SK-N-SH (cell line): Measurements from ENCODE around the gene DCDC2. TPM values are rescaled to one million over a fixed set of nuclear protein-coding genes. Genes with fewer than 3 reads are reported as not detected.
"Not testable (repeated sequence)": the region's sequence is repeated elsewhere in the genome, so short reads cannot be mapped to it uniquely, and the experiment has no call there.

Experiments
- CTCF ChIA-PET: fragments of 300-600, 350-600 bp; formaldehyde crosslinking; extraction: SDS; loops from one replicate; lab custom pipeline; 2021; lab: Yijun Ruan, JAX
- POLR2A ChIA-PET: fragments of 350-600 bp; sonication (Branson Sonifier 250); formaldehyde crosslinking; extraction: SDS; loops from one replicate; lab custom pipeline; 2020; ENCODE audit warnings: antibody characterized with exemption, inconsistent platforms; lab: Yijun Ruan, JAX
- DNase-seq: peaks from one replicate; pipeline ENCODE4 v3.0.0; 2012
- H2AFZ ChIP-seq: fragments of 200-600 bp; sonication (generic); 2 replicates; pipeline ENCODE4 v1.8.1; 2016; ENCODE audit warnings: antibody characterized with exemption, mild to moderate bottlenecking, low read depth
- H3F3A ChIP-seq: fragments of 200-600 bp; sonication (generic); replicated peaks from 2 replicates; pipeline ENCODE3; 2016; ENCODE audit warnings: antibody characterized with exemption, mild to moderate bottlenecking; ENCODE audit not compliant: insufficient read depth
- H3K27ac ChIP-seq, 2 experiments: fragments of 200-500 bp in 1 of 2; fragments of 200-600 bp in 1 of 2; sonication (Bioruptor generic) in 1 of 2; sonication (generic), shearing (Covaris generic) in 1 of 2; 2 replicates each; pipeline versions ENCODE4 v1.5.1 to v1.6.1; 2014 to 2016; ENCODE audit warnings: low read depth in 2 of 2, inconsistent platforms in 1 of 2, low read length in 1 of 2, mild to moderate bottlenecking in 1 of 2, mixed read lengths in 1 of 2
- H3K27me3 ChIP-seq: fragments of 200-600 bp; sonication (generic), shearing (Covaris generic); 2 replicates; pipeline ENCODE4 v1.6.1; 2016; ENCODE audit warnings: mixed run types; ENCODE audit not compliant: insufficient read depth
- H3K36me3 ChIP-seq, 2 experiments: fragments of 200-500 bp in 1 of 2; fragments of 200-600 bp in 1 of 2; sonication (Bioruptor generic) in 1 of 2; sonication (generic) in 1 of 2; replicated peaks in 1 of 2; 2 replicates each; pipeline versions ENCODE3 to v1.5.1; 2014 to 2016; ENCODE audit warnings: low read length in 1 of 2, mild to moderate bottlenecking in 1 of 2; ENCODE audit not compliant: insufficient read depth in 2 of 2, control insufficient read depth in 1 of 2
- H3K4me1 ChIP-seq, 2 experiments: fragments of 200-500 bp in 1 of 2; fragments of 200-600 bp in 1 of 2; sonication (Bioruptor generic) in 1 of 2; sonication (generic), shearing (Covaris generic) in 1 of 2; 2 replicates each; pipeline versions ENCODE4 v1.5.1 to v1.6.1; 2014 to 2016; ENCODE audit warnings: low read depth in 1 of 2, low read length in 1 of 2, mixed run types in 1 of 2; ENCODE audit not compliant: insufficient read depth in 2 of 2, control insufficient read depth in 1 of 2
- H3K4me2 ChIP-seq: fragments of 200-600 bp; sonication (generic), shearing (Covaris generic); 2 replicates; pipeline ENCODE4 v1.6.1; 2017; ENCODE audit warnings: mixed run types
- H3K4me3 ChIP-seq, 2 experiments: fragments of 200-500 bp in 1 of 2; fragments of 200-600 bp in 1 of 2; sonication (Bioruptor generic) in 1 of 2; sonication (generic), shearing (Covaris generic) in 1 of 2; 2 replicates each; pipeline versions ENCODE4 v1.5.1 to v1.8.1; 2014 to 2016; ENCODE audit warnings: low read depth in 2 of 2, inconsistent platforms in 1 of 2, low read length in 1 of 2, mild to moderate bottlenecking in 1 of 2, mixed read lengths in 1 of 2, moderate library complexity in 1 of 2
- H3K79me2 ChIP-seq: fragments of 200-600 bp; sonication (generic); 2 replicates; pipeline ENCODE4 v1.8.1; 2017; ENCODE audit warnings: mild to moderate bottlenecking; ENCODE audit not compliant: insufficient read depth
- H3K9ac ChIP-seq: fragments of 200-600 bp; sonication (generic); 2 replicates; pipeline ENCODE4 v1.6.1; 2017; ENCODE audit warnings: mixed run types
- H3K9me2 ChIP-seq: fragments of 200-600 bp; sonication (generic); 2 replicates; pipeline ENCODE4 v1.6.1; 2017; ENCODE audit warnings: mixed run types
- H3K9me3 ChIP-seq: fragments of 200-600 bp; sonication (generic); 2 replicates; pipeline ENCODE4 v1.6.1; 2017; ENCODE audit warnings: mixed run types, mild to moderate bottlenecking, moderate library complexity
- H4K20me1 ChIP-seq: fragments of 200-600 bp; sonication (generic); 2 replicates; pipeline ENCODE4 v1.6.1; 2017; ENCODE audit warnings: mild to moderate bottlenecking, mixed run types; ENCODE audit not compliant: insufficient read depth
- FOSL2 ChIP-seq: IDR thresholded peaks from 2 replicates; pipeline ENCODE4 v1.4.0; 2012; ENCODE audit warnings: low read depth, mild to moderate bottlenecking, moderate library complexity, borderline replicate concordance
- FOXM1 ChIP-seq: IDR thresholded peaks from 2 replicates; pipeline ENCODE4 v1.4.0; 2012; ENCODE audit warnings: low read depth, mild to moderate bottlenecking
- MXI1 ChIP-seq: IDR thresholded peaks from 2 replicates; pipeline ENCODE4 v1.6.1; 2012; ENCODE audit warnings: mild to moderate bottlenecking, low read depth, low read length, improper control_type of control experiment
- POLR2AphosphoS5 ChIP-seq: IDR thresholded peaks from 2 replicates; pipeline ENCODE4 v1.6.1; 2012; ENCODE audit warnings: low read depth, low read length
- RAD21 ChIP-seq: IDR thresholded peaks from 2 replicates; pipeline ENCODE4 v1.6.1; 2012; ENCODE audit warnings: mild to moderate bottlenecking, low read length
- RCOR1 ChIP-seq: fragments of 150-350 bp; IDR thresholded peaks from 2 replicates; pipeline ENCODE4 v1.6.1; 2017; ENCODE audit warnings: antibody characterized with exemption, low read length
- RFX5 ChIP-seq: IDR thresholded peaks from 2 replicates; pipeline ENCODE4 v1.6.1; 2012; ENCODE audit warnings: mild to moderate bottlenecking, improper control_type of control experiment, low read length
- RXRA ChIP-seq: IDR thresholded peaks from 2 replicates; pipeline ENCODE4 v1.4.0; 2012; ENCODE audit warnings: low read depth, mild to moderate bottlenecking, borderline replicate concordance
- TAF1 ChIP-seq: IDR thresholded peaks from 2 replicates; pipeline ENCODE4 v1.6.1; 2012; ENCODE audit warnings: low read depth, mild to moderate bottlenecking, low read length, moderate library complexity, borderline replicate concordance
- TCF12 ChIP-seq: IDR thresholded peaks from 2 replicates; pipeline ENCODE4 v1.4.0; 2012
- WGBS: methylation state at CpG from one replicate; pipeline ENCODE4 v1.1.6; 2017; ENCODE audit warnings: low lambda C conversion rate; 5-methylcytosine and 5-hydroxymethylcytosine counted together
- polyA plus RNA-seq, 3 experiments: library from polyadenylated mRNA; depleted of rRNA; stranded (reverse); fragments of >200 nt; gene quantifications; 2 replicates each; pipeline ENCODE4 v1.2.3, GENCODE V29; 2012
- TF ChIP-seq, protein P1 (sequence below): IDR thresholded peaks from 2 replicates; pipeline ENCODE4 v1.4.0; 2012; ENCODE audit warnings: low read depth, borderline replicate concordance
- TF ChIP-seq, protein P2 (sequence below): fragments of 200-600 bp; sonication (generic); IDR thresholded peaks from 2 replicates; pipeline ENCODE4 v1.6.1; 2017; ENCODE audit warnings: antibody characterized with exemption, mild to moderate bottlenecking, moderate library complexity
- TF ChIP-seq, protein P3 (sequence below): fragments of 150-350 bp; IDR thresholded peaks from 2 replicates; pipeline ENCODE4 v1.6.1; 2017; ENCODE audit warnings: antibody characterized with exemption, low read length, low read depth, borderline replicate concordance

DCDC2 gene
- polyA plus RNA-seq, 1 of the 3 experiments (the other 2 are of a cell fraction), result not detected

GRCh38 chr6:24376871-24377270, 19.0 kb upstream of the DCDC2 start (continued):
- TF ChIP-seq MXI1, result no peak
- TF ChIP-seq, protein P1, sequence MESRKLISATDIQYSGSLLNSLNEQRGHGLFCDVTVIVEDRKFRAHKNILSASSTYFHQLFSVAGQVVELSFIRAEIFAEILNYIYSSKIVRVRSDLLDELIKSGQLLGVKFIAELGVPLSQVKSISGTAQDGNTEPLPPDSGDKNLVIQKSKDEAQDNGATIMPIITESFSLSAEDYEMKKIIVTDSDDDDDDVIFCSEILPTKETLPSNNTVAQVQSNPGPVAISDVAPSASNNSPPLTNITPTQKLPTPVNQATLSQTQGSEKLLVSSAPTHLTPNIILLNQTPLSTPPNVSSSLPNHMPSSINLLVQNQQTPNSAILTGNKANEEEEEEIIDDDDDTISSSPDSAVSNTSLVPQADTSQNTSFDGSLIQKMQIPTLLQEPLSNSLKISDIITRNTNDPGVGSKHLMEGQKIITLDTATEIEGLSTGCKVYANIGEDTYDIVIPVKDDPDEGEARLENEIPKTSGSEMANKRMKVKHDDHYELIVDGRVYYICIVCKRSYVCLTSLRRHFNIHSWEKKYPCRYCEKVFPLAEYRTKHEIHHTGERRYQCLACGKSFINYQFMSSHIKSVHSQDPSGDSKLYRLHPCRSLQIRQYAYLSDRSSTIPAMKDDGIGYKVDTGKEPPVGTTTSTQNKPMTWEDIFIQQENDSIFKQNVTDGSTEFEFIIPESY, result no peak
- no peak for TF ChIP-seq FOSL2
- TF ChIP-seq, protein P2, sequence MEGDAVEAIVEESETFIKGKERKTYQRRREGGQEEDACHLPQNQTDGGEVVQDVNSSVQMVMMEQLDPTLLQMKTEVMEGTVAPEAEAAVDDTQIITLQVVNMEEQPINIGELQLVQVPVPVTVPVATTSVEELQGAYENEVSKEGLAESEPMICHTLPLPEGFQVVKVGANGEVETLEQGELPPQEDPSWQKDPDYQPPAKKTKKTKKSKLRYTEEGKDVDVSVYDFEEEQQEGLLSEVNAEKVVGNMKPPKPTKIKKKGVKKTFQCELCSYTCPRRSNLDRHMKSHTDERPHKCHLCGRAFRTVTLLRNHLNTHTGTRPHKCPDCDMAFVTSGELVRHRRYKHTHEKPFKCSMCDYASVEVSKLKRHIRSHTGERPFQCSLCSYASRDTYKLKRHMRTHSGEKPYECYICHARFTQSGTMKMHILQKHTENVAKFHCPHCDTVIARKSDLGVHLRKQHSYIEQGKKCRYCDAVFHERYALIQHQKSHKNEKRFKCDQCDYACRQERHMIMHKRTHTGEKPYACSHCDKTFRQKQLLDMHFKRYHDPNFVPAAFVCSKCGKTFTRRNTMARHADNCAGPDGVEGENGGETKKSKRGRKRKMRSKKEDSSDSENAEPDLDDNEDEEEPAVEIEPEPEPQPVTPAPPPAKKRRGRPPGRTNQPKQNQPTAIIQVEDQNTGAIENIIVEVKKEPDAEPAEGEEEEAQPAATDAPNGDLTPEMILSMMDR, result no peak
- no peak for TF ChIP-seq RXRA

GRCh38 chr6:24374612-24375011, 16.8 kb upstream of the DCDC2 start:
- no peaks in the 10 kb centered on the region for H3K36me3 ChIP-seq
- ChIA-PET POLR2A (no interaction called here), CTCF (interaction anchor here (2.8 to 3.7 kb wide), 2 partner anchors 15 to 92 kb away, joined by 15 to 23 read pairs; no protein-coding TSS in a partner anchor)
- H3K9ac ChIP-seq, result no peak overlapping the region
- H3K9me2 ChIP-seq, result no peaks in the 10 kb centered on the region
- no peaks in the 10 kb centered on the region for H3K79me2 ChIP-seq
- TF ChIP-seq, protein P3, sequence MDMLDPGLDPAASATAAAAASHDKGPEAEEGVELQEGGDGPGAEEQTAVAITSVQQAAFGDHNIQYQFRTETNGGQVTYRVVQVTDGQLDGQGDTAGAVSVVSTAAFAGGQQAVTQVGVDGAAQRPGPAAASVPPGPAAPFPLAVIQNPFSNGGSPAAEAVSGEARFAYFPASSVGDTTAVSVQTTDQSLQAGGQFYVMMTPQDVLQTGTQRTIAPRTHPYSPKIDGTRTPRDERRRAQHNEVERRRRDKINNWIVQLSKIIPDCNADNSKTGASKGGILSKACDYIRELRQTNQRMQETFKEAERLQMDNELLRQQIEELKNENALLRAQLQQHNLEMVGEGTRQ, result no peak
- TF ChIP-seq FOXM1, result no peak
- TF ChIP-seq POLR2AphosphoS5, result no peak
- no peak for TF ChIP-seq RAD21
- no peak for TF ChIP-seq TCF12
- TF ChIP-seq RFX5, result no peak
- no peak for TF ChIP-seq RCOR1
- no peak for TF ChIP-seq TAF1
- no peaks in the 10 kb centered on the region for H3K9me3 ChIP-seq
- WGBS, result 73% methylated on average over 2 of the region's 6 CpGs
- H3K4me2 ChIP-seq, result no peak overlapping the region
- H3K4me1 ChIP-seq, result peaks cover 0 to 2% of the 10 kb centered on the region in 2 experiments; a peak in 2 of 4 replicates
- H3K27me3 ChIP-seq, result no peaks in the 10 kb centered on the region
- no peaks in the 10 kb centered on the region for H4K20me1 ChIP-seq
- no peak overlapping the region for H3K4me3 ChIP-seq
- no peaks in the 10 kb centered on the region for H3F3A ChIP-seq
- H2AFZ ChIP-seq, result no peak overlapping the region
- DNase-seq, result no peak
- no peak overlapping the region for H3K27ac ChIP-seq

DNA sequence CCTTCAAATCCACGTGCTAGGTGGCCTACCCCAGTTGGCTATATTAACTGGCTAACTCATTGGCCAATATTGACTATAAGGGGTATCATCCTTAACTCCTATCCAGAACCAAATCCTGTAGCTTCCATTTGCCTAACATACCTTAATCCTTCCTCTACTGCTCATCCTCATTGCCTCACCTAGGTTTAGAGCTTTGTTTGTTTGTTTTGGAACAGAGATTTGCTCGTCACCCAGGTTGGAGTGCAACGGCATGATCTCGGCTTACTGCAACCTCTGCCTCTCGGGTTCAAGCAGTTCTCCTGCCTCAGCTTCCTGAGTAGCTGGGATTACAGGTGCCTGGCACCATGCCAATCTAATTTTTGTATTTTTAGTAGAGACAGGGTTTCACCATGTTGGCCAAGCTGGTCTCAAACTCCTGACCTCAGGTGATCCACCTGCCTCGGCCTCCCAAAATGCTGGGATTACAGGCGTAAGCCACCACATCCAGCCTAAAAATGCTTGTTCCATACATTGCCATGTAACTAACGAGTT, 7.3 kb upstream of the DCDC2 start:
- DNase-seq, H3K9me3 ChIP-seq, H4K20me1 ChIP-seq, H3K9ac ChIP-seq, H3F3A ChIP-seq, POLR2A ChIA-PET, H3K27me3 ChIP-seq, H2AFZ ChIP-seq, H3K4me1 ChIP-seq, H3K4me2 ChIP-seq, H3K36me3 ChIP-seq, H3K9me2 ChIP-seq, H3K4me3 ChIP-seq, H3K27ac ChIP-seq, H3K79me2 ChIP-seq: not testable (repeated sequence)
- CTCF ChIA-PET, result interaction anchor here (1.2 kb wide), 1 partner anchor 82 kb away, joined by 5 read pairs; no protein-coding TSS in a partner anchor
- 60% methylated on average over 8 of the region's 8 CpGs for WGBS

GRCh38 chr6:24362363-24362762, 4.5 kb upstream of the DCDC2 start:
- 72% methylated on average over 5 of the region's 5 CpGs for WGBS
- POLR2A ChIA-PET, result not testable (repeated sequence)

More at GRCh38 chr6:24362363-24362762, 4.5 kb upstream of the DCDC2 start:
- H3K4me1 ChIP-seq, H3K36me3 ChIP-seq, H3K9me2 ChIP-seq, H3K79me2 ChIP-seq, H3K4me2 ChIP-seq, H3K27me3 ChIP-seq, H3K27ac ChIP-seq, DNase-seq, H4K20me1 ChIP-seq, H2AFZ ChIP-seq, H3F3A ChIP-seq, H3K4me3 ChIP-seq, H3K9me3 ChIP-seq, H3K9ac ChIP-seq: not testable (repeated sequence)
- CTCF ChIA-PET, result interaction anchor here (0.6 to 4.1 kb wide), 5 partner anchors 19 to 88 kb away, joined by 3 to 35 read pairs (median 4); no protein-coding TSS in a partner anchor
